ENCODE measurements around the gene LRRFIP1. TPM values are rescaled to one million over a fixed set of nuclear protein-coding genes. Genes with fewer than 3 reads are reported as not detected.
A peak's percentile ranks its signal among the peaks of the same experiment; 100 is the strongest.

LRRFIP1 gene
- total and polyA plus RNA-seq, 2 of the 13 experiments (the other 11 are each of a cell fraction or from before 2014, with no cell fraction given), result 15.9 to 40.5 TPM

GRCh38 chr2:237733677-237734300 is 106.4 kb downstream of the LRRFIP1 start (continued):
- TF ChIP-seq, protein P1, sequence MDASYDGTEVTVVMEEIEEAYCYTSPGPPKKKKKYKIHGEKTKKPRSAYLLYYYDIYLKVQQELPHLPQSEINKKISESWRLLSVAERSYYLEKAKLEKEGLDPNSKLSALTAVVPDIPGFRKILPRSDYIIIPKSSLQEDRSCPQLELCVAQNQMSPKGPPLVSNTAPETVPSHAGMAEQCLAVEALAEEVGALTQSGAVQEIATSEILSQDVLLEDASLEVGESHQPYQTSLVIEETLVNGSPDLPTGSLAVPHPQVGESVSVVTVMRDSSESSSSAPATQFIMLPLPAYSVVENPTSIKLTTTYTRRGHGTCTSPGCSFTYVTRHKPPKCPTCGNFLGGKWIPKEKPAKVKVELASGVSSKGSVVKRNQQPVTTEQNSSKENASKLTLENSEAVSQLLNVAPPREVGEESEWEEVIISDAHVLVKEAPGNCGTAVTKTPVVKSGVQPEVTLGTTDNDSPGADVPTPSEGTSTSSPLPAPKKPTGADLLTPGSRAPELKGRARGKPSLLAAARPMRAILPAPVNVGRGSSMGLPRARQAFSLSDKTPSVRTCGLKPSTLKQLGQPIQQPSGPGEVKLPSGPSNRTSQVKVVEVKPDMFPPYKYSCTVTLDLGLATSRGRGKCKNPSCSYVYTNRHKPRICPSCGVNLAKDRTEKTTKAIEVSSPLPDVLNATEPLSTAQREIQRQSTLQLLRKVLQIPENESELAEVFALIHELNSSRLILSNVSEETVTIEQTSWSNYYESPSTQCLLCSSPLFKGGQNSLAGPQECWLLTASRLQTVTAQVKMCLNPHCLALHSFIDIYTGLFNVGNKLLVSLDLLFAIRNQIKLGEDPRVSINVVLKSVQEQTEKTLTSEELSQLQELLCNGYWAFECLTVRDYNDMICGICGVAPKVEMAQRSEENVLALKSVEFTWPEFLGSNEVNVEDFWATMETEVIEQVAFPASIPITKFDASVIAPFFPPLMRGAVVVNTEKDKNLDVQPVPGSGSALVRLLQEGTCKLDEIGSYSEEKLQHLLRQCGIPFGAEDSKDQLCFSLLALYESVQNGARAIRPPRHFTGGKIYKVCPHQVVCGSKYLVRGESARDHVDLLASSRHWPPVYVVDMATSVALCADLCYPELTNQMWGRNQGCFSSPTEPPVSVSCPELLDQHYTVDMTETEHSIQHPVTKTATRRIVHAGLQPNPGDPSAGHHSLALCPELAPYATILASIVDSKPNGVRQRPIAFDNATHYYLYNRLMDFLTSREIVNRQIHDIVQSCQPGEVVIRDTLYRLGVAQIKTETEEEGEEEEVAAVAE (CRISPR knock-in tag; IDR thresholded peaks at IDR 0.05; ENCODE audit: borderline replicate concordance), result 0 out of 2 replicates have a peak, but pooled peaks have one; percentile 25
- peak; percentile 75 for TF ChIP-seq ZBTB43 (CRISPR knock-in tag; conservative IDR thresholded peaks at IDR 0.05)
- peak; percentile 55; the same call in 1 of the 2 replicates for TF ChIP-seq BHLHE40 (IDR thresholded peaks at IDR 0.05; ENCODE audit: low read length)
- TF ChIP-seq ZNF142 (CRISPR knock-in tag; IDR thresholded peaks at IDR 0.05), result no peak
- 0 out of 2 replicates have a peak, but pooled peaks have one; percentile 26 for TF ChIP-seq RFXAP (CRISPR knock-in tag; IDR thresholded peaks at IDR 0.05; ENCODE audit: borderline replicate concordance)
- no peak for TF ChIP-seq HOXA5 (CRISPR knock-in tag; IDR thresholded peaks at IDR 0.05)
- no peak for TF ChIP-seq HOXD1 (CRISPR knock-in tag; IDR thresholded peaks at IDR 0.05)
- TF ChIP-seq SRSF1 (optimal IDR thresholded peaks at IDR 0.05; ENCODE audit: low read depth, low read length), result no peak
- peak; percentile 72; the same call in 1 of the 2 replicates for TF ChIP-seq ZFP1 (CRISPR knock-in tag; IDR thresholded peaks at IDR 0.05)
- TF ChIP-seq NONO (IDR thresholded peaks at IDR 0.05), result no peak
- TF ChIP-seq NONO (CRISPR knock-in tag; conservative IDR thresholded peaks at IDR 0.05), result peak; percentile 47; the same call in 1 of the 2 replicates

All from HepG2 (cell line).